A549 treated with CpdA at 1 μM for 4 hours (cell line): ENCODE data around the gene NAE1. TPM values are rescaled to one million over a fixed set of nuclear protein-coding genes. Genes with fewer than 3 reads are reported as not detected.

ENCODE experiments used
- total RNA-seq: library from RNA; stranded (reverse); fragments of 200-300 nt; extraction: Qiagen RNA extraction; gene quantifications from 5 replicates; pipeline ENCODE4 v1.2.3, GENCODE V29; 2022; ENCODE audit warnings: low read depth

Gene NAE1
- total RNA-seq: 60.5 to 71.9 TPM (median 70.8 TPM) in 5 replicates

GRCh38 chr16:66830422-66831404, at the start of gene NAE1:
NAE1 (minus strand) TSS chr16:66830976; CDS start chr16:66830899, 77 bp downstream.

GRCh38 chr16:66844342-66845079, 13.7 kb upstream of the NAE1 start, which contains the start of gene CA7:
CA7 (plus strand) TSS chr16:66844414; CDS start chr16:66844488, 74 bp downstream.

GRCh38 chr16:66801320-66802105, 29.3 kb downstream of the NAE1 start, which contains the start of gene TERB1:
TERB1 (minus strand) TSS chr16:66801584; CDS start chr16:66796798, 4,786 bp downstream.

Other genes with a start within 250 kb of the NAE1 start
- 65.8 to 81.0 TPM (median 74.2 TPM) in 5 replicates for gene CMTM3, start 226.3 kb downstream of the NAE1 start, total RNA-seq
- 20.7 to 34.6 TPM (median 31.2 TPM) in 5 replicates for gene CMTM4, start 134.2 kb downstream of the NAE1 start, total RNA-seq
- 42.7 to 59.9 TPM (median 51.9 TPM) in 5 replicates for gene DYNC1LI2, start 79.4 kb downstream of the NAE1 start, total RNA-seq
- 0.07 TPM in 1 of 5 replicates, not detected in the others for gene TERB1, start 29.4 kb downstream of the NAE1 start, total RNA-seq
- 0.07 TPM in 1 of 5 replicates, not detected in the others for gene CA7, start 13.4 kb upstream of the NAE1 start, total RNA-seq
- gene PDP2, start 49.5 kb upstream of the NAE1 start, total RNA-seq: 5.4 to 7.6 TPM (median 5.6 TPM) in 5 replicates
- gene CDH16, start 87.9 kb upstream of the NAE1 start, total RNA-seq: 0.16 to 0.28 TPM (median 0.23 TPM) in 5 replicates
- 7.2 to 19.8 TPM (median 11.7 TPM) in 5 replicates for gene RRAD, start 94.6 kb upstream of the NAE1 start, total RNA-seq
- gene CIAO2B, start 103.4 kb upstream of the NAE1 start, total RNA-seq: 121 to 175 TPM (median 171 TPM) in 5 replicates
- 27.5 to 30.8 TPM (median 28.4 TPM) in 5 replicates for gene CES2, start 104.5 kb upstream of the NAE1 start, total RNA-seq
- 1.7 to 2.3 TPM (median 2.0 TPM) in 5 replicates for gene CES3, start 130.3 kb upstream of the NAE1 start, total RNA-seq
- 1.3 to 2.1 TPM (median 1.6 TPM) in 5 replicates for gene CES4A, start 157.6 kb upstream of the NAE1 start, total RNA-seq
- 45.0 to 53.6 TPM (median 50.3 TPM) in 5 replicates for gene CBFB, start 198.2 kb upstream of the NAE1 start, total RNA-seq